AG04450 (cell line): ENCODE results near the gene ACAN. TPM values are rescaled to one million over a fixed set of nuclear protein-coding genes. Genes with fewer than 3 reads are reported as not detected.
"Not testable (repeated sequence)": the region's sequence is repeated elsewhere in the genome, so short reads cannot be mapped to it uniquely, and the experiment has no call there.

Source experiments
- CTCF ChIA-PET: fragments of 300-600, 350-600 bp; formaldehyde crosslinking; extraction: SDS; loops from one replicate; lab custom pipeline; 2022; ENCODE audit warnings: antibody characterized with exemption, inconsistent platforms; lab: Charles Lee
- POLR2A ChIA-PET: fragments of 350-600 bp; formaldehyde crosslinking; extraction: SDS; loops from one replicate; lab custom pipeline; 2021; ENCODE audit warnings: antibody characterized with exemption, inconsistent platforms; lab: Yijun Ruan, JAX
- DNase-seq: peaks from one replicate; pipeline ENCODE4 v3.0.0-alpha.2; 2011; ENCODE audit warnings: low read depth, low spot score
- H3K27ac ChIP-seq: one replicate; pipeline ENCODE4 v1.5.1; 2012; ENCODE audit warnings: low read depth, low read length, control low read depth
- H3K27me3 ChIP-seq: one replicate; pipeline ENCODE4 v1.6.0; 2012; ENCODE audit warnings: low read length; ENCODE audit not compliant: control insufficient read depth, insufficient read depth
- H3K4me3 ChIP-seq: 2 replicates; pipeline ENCODE4 v1.5.1; 2011; ENCODE audit warnings: mild to moderate bottlenecking, low read depth, low read length, control low read depth
- H3K9me3 ChIP-seq: 2 replicates; pipeline ENCODE4 v1.5.1; 2012; ENCODE audit warnings: low read length; ENCODE audit not compliant: control insufficient read depth, insufficient read depth
- polyA plus RNA-seq: library from polyadenylated mRNA; depleted of rRNA; stranded (reverse); fragments of >200 nt; gene quantifications from 2 replicates; pipeline ENCODE4 v1.2.3, GENCODE V29; 2011; rRNA removed
- TF ChIP-seq, protein P1 (sequence below): IDR thresholded peaks from 2 replicates; pipeline ENCODE4 v1.5.1; 2011; ENCODE audit warnings: low read depth, low read length, control low read depth, inconsistent platforms

ACAN gene
- polyA plus RNA-seq, 1 experiment, result 0.20 TPM

GRCh38 chr15:88918738-88919137, 115.5 kb downstream of the ACAN start:
- no peaks in the 10 kb centered on the region for H3K9me3 ChIP-seq
- ChIA-PET CTCF (no interaction called here), POLR2A (interaction anchor here (0.7 to 1.0 kb wide), 2 partner anchors 14 to 71 kb away, joined by 3 read pairs; no protein-coding TSS in a partner anchor)
- DNase-seq, result peak; percentile 95
- TF ChIP-seq, protein P1, sequence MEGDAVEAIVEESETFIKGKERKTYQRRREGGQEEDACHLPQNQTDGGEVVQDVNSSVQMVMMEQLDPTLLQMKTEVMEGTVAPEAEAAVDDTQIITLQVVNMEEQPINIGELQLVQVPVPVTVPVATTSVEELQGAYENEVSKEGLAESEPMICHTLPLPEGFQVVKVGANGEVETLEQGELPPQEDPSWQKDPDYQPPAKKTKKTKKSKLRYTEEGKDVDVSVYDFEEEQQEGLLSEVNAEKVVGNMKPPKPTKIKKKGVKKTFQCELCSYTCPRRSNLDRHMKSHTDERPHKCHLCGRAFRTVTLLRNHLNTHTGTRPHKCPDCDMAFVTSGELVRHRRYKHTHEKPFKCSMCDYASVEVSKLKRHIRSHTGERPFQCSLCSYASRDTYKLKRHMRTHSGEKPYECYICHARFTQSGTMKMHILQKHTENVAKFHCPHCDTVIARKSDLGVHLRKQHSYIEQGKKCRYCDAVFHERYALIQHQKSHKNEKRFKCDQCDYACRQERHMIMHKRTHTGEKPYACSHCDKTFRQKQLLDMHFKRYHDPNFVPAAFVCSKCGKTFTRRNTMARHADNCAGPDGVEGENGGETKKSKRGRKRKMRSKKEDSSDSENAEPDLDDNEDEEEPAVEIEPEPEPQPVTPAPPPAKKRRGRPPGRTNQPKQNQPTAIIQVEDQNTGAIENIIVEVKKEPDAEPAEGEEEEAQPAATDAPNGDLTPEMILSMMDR, result no peak
- H3K4me3 ChIP-seq, result no peak overlapping the region
- H3K27ac ChIP-seq, result peak overlapping the region; percentile 86
- no peaks in the 10 kb centered on the region for H3K27me3 ChIP-seq

DNA sequence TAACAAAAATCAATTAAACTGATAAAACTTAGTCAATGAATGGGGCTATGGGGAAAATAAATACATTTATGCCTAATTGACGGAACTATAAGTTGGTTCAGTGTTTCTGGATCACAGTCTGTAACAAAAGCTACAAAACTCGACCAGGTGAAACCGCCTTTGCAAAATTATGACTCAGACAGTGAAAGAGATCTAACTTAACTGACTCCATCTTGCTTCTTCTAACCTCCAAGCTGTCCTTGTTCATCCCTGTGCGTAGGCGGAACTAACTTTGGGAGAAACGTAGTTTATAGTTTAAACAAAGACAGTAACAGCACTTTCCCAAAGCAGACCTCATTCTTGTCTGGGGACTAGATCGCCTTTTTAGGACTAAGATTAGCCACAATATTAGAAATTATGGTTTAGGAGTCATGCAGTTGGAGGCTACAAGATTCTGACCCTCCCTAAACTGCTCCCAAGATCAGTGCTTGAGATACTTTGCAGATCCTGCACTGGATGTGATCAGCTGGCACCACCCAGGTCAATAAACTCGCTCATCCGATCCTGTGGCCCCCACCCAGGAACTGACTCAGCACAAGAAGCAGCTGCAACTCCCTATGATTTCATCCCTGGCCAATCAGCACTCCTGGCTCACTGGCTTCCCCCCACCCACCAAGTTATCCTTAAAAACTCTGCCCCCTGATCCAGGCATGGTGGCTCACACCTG, 117.1 kb downstream of the ACAN start:
- Histone ChIP-seq H3K4me3 (no peak overlapping the region), H3K27me3 (no peaks in the 10 kb centered on the region), H3K27ac (peak overlapping the region; percentile 73), H3K9me3 (no peaks in the 10 kb centered on the region)
- CTCF ChIA-PET, result interaction anchor here (0.6 to 1.1 kb wide), 5 partner anchors 16 to 138 kb away, joined by 3 to 8 read pairs (median 4); no protein-coding TSS in a partner anchor
- DNase-seq, result no peak
- POLR2A ChIA-PET, result interaction anchor here (0.6 to 1.1 kb wide), 3 partner anchors 42 to 271 kb away, joined by 4 to 9 read pairs (median 8); no protein-coding TSS in a partner anchor
- TF ChIP-seq, protein P1, result no peak

- H3K9me3 ChIP-seq, H3K4me3 ChIP-seq, H3K27me3 ChIP-seq, DNase-seq: not testable (repeated sequence)
- POLR2A ChIA-PET, result interaction anchor here (0.6 to 1.1 kb wide), 6 partner anchors 9 to 271 kb away, joined by 3 to 9 read pairs (median 5); no protein-coding TSS in a partner anchor
- peak overlapping the region; percentile 73 for H3K27ac ChIP-seq
- CTCF ChIA-PET, result interaction anchor here (0.6 to 1.1 kb wide), 5 partner anchors 16 to 137 kb away, joined by 3 to 8 read pairs (median 4); no protein-coding TSS in a partner anchor
Observed at GRCh38 chr15:88920892-88921435, 117.7 kb downstream of the ACAN start.

Other genes starting within 250 kb of the ACAN start
- 41.8 and 49.1 TPM in 2 replicates for gene AEN, start 182.1 kb upstream of the ACAN start, polyA plus RNA-seq
- gene ISG20, start 164.4 kb upstream of the ACAN start, polyA plus RNA-seq, result 5.2 and 5.5 TPM in 2 replicates
- gene HAPLN3, start 92.1 kb downstream of the ACAN start, polyA plus RNA-seq, result 5.6 and 6.8 TPM in 2 replicates
- 904 and 1,035 TPM in 2 replicates for gene MFGE8, start 109.9 kb downstream of the ACAN start, polyA plus RNA-seq